HUES6 (cell line): ENCODE data around the gene ZRANB3.

ENCODE experiments used
- H3K27ac ChIP-seq: 2 replicates; pipeline ENCODE4 v1.7.0; 2013; ENCODE audit warnings: low read depth, mild to moderate bottlenecking, low read length, inconsistent platforms
- H3K27me3 ChIP-seq: 2 replicates; pipeline ENCODE4 v1.6.1; 2013; ENCODE audit warnings: low read length; ENCODE audit not compliant: control insufficient read depth, insufficient read depth
- H3K36me3 ChIP-seq: 2 replicates; pipeline ENCODE4 v1.6.1; 2013; ENCODE audit warnings: low read length; ENCODE audit not compliant: control insufficient read depth, insufficient read depth
- H3K4me1 ChIP-seq: 2 replicates; pipeline ENCODE4 v1.6.1; 2013; ENCODE audit warnings: low read length; ENCODE audit not compliant: control insufficient read depth, insufficient read depth
- H3K4me3 ChIP-seq: 2 replicates; pipeline ENCODE4 v1.5.1; 2013; ENCODE audit warnings: low read depth, low read length
- H3K9ac ChIP-seq: one replicate; pipeline ENCODE4 v1.6.1; 2013; ENCODE audit warnings: mild to moderate bottlenecking, low read length
- H3K9me3 ChIP-seq: 2 replicates; pipeline ENCODE4 v1.6.1; 2013; ENCODE audit warnings: low read depth, low read length; ENCODE audit not compliant: control insufficient read depth, insufficient read depth

Gene ZRANB3

DNA sequence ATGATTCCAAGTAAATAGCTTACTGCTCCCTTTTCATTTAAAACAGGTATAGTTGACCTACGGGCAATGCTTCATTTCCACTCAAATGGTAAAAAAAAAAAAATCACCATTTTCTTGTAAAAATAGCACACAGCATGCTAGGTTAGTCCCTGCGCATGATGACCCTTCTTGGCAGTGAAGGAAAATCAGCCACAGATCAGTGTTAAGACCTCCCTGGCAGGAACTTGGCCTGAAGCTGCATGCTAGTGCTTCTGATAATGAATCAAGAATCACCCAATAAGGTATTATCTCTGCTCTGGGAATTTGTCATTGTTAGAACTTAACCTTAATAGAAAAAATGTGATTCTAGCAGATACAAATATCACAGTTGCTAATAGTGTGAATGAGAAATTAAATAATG lies 312.6 kb downstream of the ZRANB3 start:
- H3K36me3 ChIP-seq = no peaks in the 10 kb centered on the region; the same call in 1 of the 2 replicates
- H3K9me3 ChIP-seq = no peaks in the 10 kb centered on the region
- no peaks in the 10 kb centered on the region for H3K27me3 ChIP-seq
- no peak overlapping the region for H3K27ac ChIP-seq
- no peaks in the 10 kb centered on the region for H3K4me1 ChIP-seq
- no peak overlapping the region for H3K9ac ChIP-seq
- H3K4me3 ChIP-seq = no peak overlapping the region

DNA sequence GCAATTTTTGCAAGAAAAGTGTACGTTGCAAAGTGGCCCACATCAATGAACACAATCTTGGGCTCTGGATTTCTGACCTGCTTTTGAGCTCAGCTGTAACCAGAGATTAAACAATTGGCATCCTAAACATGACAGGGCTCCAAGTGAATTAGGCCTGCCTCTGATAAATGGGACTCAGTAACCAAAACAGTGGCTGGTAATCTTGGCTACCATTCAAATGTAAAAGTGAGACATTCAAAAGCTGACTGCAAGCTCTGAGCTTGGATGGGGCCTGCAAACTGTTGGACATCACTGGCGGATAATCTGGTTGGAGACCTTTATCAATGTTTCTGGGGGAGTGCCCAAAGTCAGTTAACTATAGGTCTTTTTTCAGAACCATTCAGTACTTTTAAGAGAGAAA lies 318.3 kb downstream of the ZRANB3 start:
- H3K36me3 ChIP-seq = no peaks in the 10 kb centered on the region; the same call in 1 of the 2 replicates
- no peak overlapping the region for H3K9ac ChIP-seq

DNA sequence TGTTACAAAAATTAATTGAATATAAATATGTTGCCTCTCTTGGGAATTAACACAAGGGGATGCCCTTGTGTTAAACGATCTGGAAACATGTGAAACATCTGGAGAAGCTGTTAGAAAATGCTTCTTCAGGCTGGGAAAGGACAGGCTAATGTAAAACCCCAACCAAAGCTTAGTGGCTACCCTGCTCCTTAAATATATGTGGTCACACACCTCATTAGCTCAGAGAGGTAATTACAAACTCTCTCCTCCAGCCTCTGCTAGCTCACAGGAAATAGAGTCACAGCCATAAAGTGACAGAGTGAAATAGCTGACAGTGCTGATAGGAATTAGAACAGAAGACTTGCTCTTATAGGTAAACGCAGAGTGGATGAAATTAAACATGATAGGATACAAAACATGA lies 323.0 kb downstream of the ZRANB3 start:
- H3K27ac ChIP-seq = no peak overlapping the region
- no peak overlapping the region for H3K4me3 ChIP-seq
- H3K4me1 ChIP-seq = peaks cover 12% of the 10 kb centered on the region
- H3K9ac ChIP-seq = no peak overlapping the region
- no peaks in the 10 kb centered on the region for H3K9me3 ChIP-seq
- H3K36me3 ChIP-seq = no peaks in the 10 kb centered on the region
- no peaks in the 10 kb centered on the region for H3K27me3 ChIP-seq

More for the DNA sequence above, 318.3 kb downstream of the ZRANB3 start:
- Histone ChIP-seq H3K27me3 (no peaks in the 10 kb centered on the region), H3K9me3 (no peaks in the 10 kb centered on the region), H3K27ac (peak overlapping the region; percentile 61; the same call in 1 of the 2 replicates), H3K4me1 (peaks cover 15% of the 10 kb centered on the region), H3K4me3 (no peak overlapping the region; the same call in 1 of the 2 replicates)

DNA sequence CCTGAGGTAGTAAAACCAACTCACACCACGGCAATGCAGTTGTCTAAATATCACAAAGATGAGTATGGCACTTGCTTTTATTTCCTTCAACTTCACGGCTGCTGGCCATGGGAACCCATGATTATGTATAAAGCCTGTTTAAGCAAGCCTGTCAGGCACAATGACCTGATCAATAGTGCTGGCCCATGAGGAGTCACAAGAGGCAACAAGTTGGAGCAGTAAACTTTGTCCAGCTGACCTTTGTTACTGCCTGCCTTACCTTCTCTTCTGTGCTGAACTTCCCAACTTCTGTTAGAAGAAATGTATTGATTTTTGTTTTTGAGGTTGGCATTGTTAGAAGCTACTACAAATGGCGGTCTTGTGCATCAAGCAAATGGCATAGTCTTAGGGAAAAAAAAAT lies 327.1 kb downstream of the ZRANB3 start:
- Histone ChIP-seq H3K4me1 (no peaks in the 10 kb centered on the region), H3K4me3 (no peak overlapping the region)

DNA sequence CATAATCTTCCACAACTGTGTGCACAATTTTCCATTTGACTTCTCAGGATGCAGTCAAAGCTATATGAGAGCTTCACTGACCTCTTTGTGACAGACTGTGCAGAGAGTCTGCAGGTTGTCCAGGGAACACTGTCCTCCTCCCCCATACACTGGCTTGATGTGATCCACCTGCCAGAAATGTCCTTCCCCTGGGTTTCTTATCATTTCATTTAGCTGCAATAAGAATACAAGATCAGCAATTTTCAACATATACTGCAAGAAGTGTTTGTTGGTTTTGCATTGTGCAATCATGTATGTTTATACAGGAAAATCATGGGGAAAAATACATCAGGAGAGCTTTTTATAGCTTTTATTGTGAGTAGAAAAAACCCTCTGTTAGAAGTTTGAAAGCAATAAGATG lies 328.3 kb downstream of the ZRANB3 start:
- Histone ChIP-seq H3K4me1 (no peaks in the 10 kb centered on the region), H3K27ac (no peak overlapping the region), H3K9ac (no peak overlapping the region), H3K27me3 (no peaks in the 10 kb centered on the region), H3K4me3 (no peak overlapping the region), H3K36me3 (no peaks in the 10 kb centered on the region), H3K9me3 (no peaks in the 10 kb centered on the region)

More for the DNA sequence above, 327.1 kb downstream of the ZRANB3 start:
- Histone ChIP-seq H3K9me3 (no peaks in the 10 kb centered on the region), H3K27me3 (no peaks in the 10 kb centered on the region), H3K36me3 (no peaks in the 10 kb centered on the region), H3K9ac (no peak overlapping the region), H3K27ac (no peak overlapping the region)

DNA sequence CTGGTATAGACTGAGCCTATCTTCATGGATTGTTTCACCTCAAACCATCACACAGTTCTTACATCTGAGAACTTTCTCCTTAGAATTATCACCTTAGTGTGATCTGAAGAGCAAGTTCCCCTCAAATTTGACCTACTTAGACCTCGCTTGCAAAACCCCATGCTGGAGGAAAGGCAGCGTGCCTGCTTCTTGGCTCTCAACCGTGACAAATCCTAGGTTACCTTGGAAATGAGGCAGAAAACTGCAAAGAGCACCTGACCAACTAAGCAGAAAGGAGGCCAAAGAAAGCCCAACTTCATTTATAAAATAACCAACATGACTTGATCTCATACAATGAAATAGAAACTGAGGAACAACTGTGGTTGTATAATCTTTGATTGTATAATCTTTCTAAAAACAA lies 332.5 kb downstream of the ZRANB3 start:
- H3K9ac ChIP-seq = no peak overlapping the region
- H3K9me3 ChIP-seq = peaks cover 5% of the 10 kb centered on the region; the same call in 1 of the 2 replicates
- no peaks in the 10 kb centered on the region for H3K36me3 ChIP-seq
- H3K27ac ChIP-seq = no peak overlapping the region
- H3K4me1 ChIP-seq = no peaks in the 10 kb centered on the region
- no peak overlapping the region for H3K4me3 ChIP-seq
- H3K27me3 ChIP-seq = no peaks in the 10 kb centered on the region

DNA sequence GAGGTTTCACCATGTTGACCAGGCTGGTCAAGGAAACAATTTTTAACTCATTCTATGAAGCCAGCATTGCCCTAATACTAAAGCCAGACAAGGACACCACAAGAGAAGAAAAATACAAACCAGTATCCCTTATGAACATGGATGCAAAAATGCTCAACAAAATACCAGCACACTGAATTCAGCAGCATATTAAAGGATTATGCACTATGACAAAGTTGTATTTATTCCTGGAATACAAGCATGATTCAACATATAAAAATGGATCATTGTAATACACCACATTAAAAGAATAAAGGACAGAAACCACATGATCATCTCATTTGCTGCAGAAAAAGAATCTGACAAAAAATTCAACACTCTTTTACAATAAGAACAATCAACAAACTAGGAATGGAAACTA lies 340.2 kb downstream of the ZRANB3 start:
- H3K27ac ChIP-seq = no peak overlapping the region
- no peaks in the 10 kb centered on the region for H3K4me1 ChIP-seq
- H3K27me3 ChIP-seq = no peaks in the 10 kb centered on the region
- no peak overlapping the region for H3K4me3 ChIP-seq
- no peaks in the 10 kb centered on the region for H3K36me3 ChIP-seq
- H3K9ac ChIP-seq = no peak overlapping the region
- H3K9me3 ChIP-seq = peaks cover 12% of the 10 kb centered on the region

DNA sequence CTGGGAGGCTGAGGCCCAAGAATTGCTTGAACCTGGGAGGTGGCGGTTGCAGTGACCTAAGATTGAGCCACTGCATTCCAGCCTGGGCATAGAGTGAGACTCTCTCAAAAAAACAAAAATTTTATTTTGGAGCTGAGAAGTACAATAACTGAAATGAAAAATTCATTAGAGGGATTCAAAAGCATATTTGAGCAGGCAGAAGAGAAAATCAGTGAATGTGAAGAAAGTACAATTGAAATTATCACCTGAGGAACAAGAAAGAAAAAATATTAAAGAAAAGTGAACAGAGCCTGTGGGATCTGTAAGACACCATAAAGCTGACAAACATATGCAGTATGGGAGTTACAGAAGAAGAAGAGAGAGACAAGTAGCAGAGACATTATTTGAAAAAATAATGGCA lies 341.9 kb downstream of the ZRANB3 start:
- H3K9me3 ChIP-seq = peaks cover 10% of the 10 kb centered on the region
- H3K4me1 ChIP-seq = no peaks in the 10 kb centered on the region
- no peaks in the 10 kb centered on the region for H3K36me3 ChIP-seq
- no peak overlapping the region for H3K9ac ChIP-seq
- H3K27ac ChIP-seq = no peak overlapping the region
- H3K27me3 ChIP-seq = no peaks in the 10 kb centered on the region
- no peak overlapping the region for H3K4me3 ChIP-seq

DNA sequence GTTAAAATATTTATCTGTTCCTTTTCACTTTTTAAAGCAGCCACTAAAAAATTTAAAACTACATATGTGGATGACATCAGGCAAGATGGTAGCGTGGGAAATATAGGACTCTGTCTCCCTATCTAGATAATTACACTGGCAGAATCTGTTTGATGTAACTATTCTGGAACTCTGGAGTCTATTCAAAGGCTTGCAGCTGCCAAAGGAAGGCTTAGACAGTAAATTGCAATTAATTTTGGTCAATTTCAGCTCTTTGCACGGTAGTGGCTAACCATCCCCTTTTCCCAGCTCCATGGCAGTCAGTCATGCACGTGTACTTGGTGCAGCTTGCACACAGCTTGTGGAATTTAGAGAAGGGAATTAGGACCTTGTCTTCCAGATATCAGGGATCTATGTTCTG lies 343.7 kb downstream of the ZRANB3 start:
- no peaks in the 10 kb centered on the region for H3K36me3 ChIP-seq
- peaks cover 3% of the 10 kb centered on the region; the same call in 1 of the 2 replicates for H3K9me3 ChIP-seq
- H3K27me3 ChIP-seq = no peaks in the 10 kb centered on the region

DNA sequence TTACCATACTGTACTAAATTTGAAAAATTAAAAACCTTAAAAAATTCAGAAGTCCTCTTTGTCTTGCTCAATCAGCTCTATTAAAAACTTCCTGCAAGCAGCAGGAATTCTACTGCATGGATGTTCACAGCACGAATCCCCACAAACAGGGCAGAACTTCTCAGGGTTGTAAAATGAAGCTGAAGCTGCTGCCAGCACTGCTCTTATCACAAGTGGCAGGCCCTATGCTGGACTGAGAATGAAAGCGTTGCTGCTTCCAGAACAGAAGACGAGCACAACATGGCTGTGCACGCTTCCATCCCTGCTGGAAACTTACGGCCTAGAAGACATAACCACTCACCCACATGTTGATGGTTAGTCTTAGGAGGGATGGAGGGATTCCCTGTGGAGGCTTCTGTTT lies 345.0 kb downstream of the ZRANB3 start:
- Histone ChIP-seq H3K4me3 (no peak overlapping the region), H3K36me3 (no peaks in the 10 kb centered on the region), H3K9ac (no peak overlapping the region), H3K4me1 (no peaks in the 10 kb centered on the region), H3K27me3 (no peaks in the 10 kb centered on the region), H3K27ac (no peak overlapping the region), H3K9me3 (no peaks in the 10 kb centered on the region)

More for the DNA sequence above, 343.7 kb downstream of the ZRANB3 start:
- no peak overlapping the region for H3K4me3 ChIP-seq
- no peaks in the 10 kb centered on the region for H3K4me1 ChIP-seq
- H3K9ac ChIP-seq = no peak overlapping the region
- H3K27ac ChIP-seq = no peak overlapping the region

DNA sequence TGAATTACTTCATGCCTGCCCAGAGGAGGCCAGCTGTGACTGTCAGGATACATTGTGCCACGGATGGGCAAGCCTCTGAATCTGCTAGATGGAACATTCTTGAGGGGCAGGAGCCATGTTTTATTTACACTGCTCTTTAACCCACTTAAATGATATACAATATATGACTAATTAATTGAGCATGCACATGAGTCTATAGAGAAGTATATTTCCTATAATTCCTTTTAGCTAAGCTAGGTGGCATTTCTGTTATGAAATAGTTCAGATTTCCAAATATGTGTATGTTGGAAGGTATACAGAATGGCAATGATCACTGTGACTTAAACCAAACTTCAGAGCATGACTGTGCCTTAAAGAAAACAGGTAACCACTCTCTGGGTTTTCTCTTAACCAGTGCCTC lies 347.2 kb downstream of the ZRANB3 start:
- no peak overlapping the region for H3K4me3 ChIP-seq
- no peaks in the 10 kb centered on the region; the same call in 1 of the 2 replicates for H3K36me3 ChIP-seq
- H3K4me1 ChIP-seq = no peaks in the 10 kb centered on the region
- no peaks in the 10 kb centered on the region for H3K9me3 ChIP-seq
- no peak overlapping the region for H3K9ac ChIP-seq
- no peak overlapping the region for H3K27ac ChIP-seq
- H3K27me3 ChIP-seq = no peaks in the 10 kb centered on the region

DNA sequence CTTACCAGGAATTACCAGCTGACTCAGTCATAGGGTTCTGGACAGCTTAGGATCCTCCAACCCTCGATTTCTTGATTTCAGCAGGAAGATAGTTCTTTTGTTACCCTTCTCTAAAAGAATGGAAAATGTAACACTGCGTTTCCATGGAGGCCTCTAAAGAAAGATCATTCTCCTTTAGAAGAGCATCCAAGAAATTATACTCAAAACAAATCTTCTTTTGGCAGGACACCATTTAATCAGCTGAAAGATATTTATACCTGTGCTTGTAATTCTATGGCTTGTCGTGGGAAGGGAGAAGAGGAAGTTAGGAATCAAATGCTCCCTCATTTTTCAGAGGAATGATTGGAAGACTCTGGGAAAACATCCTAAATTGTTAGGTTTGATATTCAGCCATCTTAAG lies 348.4 kb downstream of the ZRANB3 start:
- no peaks in the 10 kb centered on the region; the same call in 1 of the 2 replicates for H3K36me3 ChIP-seq
- H3K9me3 ChIP-seq = peaks cover 3% of the 10 kb centered on the region; the same call in 1 of the 2 replicates

More for the DNA sequence above, 348.4 kb downstream of the ZRANB3 start:
- Histone ChIP-seq H3K27ac (no peak overlapping the region), H3K27me3 (no peaks in the 10 kb centered on the region), H3K9ac (no peak overlapping the region), H3K4me1 (no peaks in the 10 kb centered on the region), H3K4me3 (no peak overlapping the region)
